Measurements from ENCODE around the gene ZSCAN16. TPM values are rescaled to one million over a fixed set of nuclear protein-coding genes. Genes with fewer than 3 reads are reported as not detected.
A peak's percentile ranks its signal among the peaks of the same experiment; 100 is the strongest.

Gene ZSCAN16
- total and polyA plus RNA-seq, 2 of the 13 experiments (the other 11 are each of a cell fraction or from before 2014, with no cell fraction given), result 5.7 to 12.7 TPM

- TF ChIP-seq ZNF281 (CRISPR knock-in tag; IDR thresholded peaks at IDR 0.05; ENCODE audit: borderline replicate concordance) (no peak), TRIM24 (CRISPR knock-in tag; IDR thresholded peaks at IDR 0.05) (no peak), REL (CRISPR knock-in tag; conservative IDR thresholded peaks at IDR 0.05) (no peak), ARID2 (CRISPR knock-in tag; IDR thresholded peaks at IDR 0.05; ENCODE audit: borderline replicate concordance) (no peak), RORA (CRISPR knock-in tag; IDR thresholded peaks at IDR 0.05) (no peak), JUN (CRISPR knock-in tag; IDR thresholded peaks at IDR 0.05) (no peak), ZNF782 (CRISPR knock-in tag; IDR thresholded peaks at IDR 0.05; ENCODE audit: borderline replicate concordance) (peak; percentile 71; the same call in 1 of the 2 replicates), NR0B2 (CRISPR knock-in tag; IDR thresholded peaks at IDR 0.05) (no peak), ZNF33B (CRISPR knock-in tag; IDR thresholded peaks at IDR 0.05) (peak; percentile 73; the same call in 1 of the 2 replicates), NFE2 (CRISPR knock-in tag; IDR thresholded peaks at IDR 0.05) (no peak), HES4 (CRISPR knock-in tag; IDR thresholded peaks at IDR 0.05; ENCODE audit: borderline replicate concordance) (peak; percentile 31; the same call in 1 of the 2 replicates), KLF13 (CRISPR knock-in tag; IDR thresholded peaks at IDR 0.05) (no peak), MAX (IDR thresholded peaks at IDR 0.05) (peak; percentile 63), SAFB2 (CRISPR knock-in tag; IDR thresholded peaks at IDR 0.05; ENCODE audit: borderline replicate concordance, low read depth) (no peak), ZNF879 (CRISPR knock-in tag; IDR thresholded peaks at IDR 0.05) (0 out of 2 replicates have a peak, but pooled peaks have one; percentile 43), HHEX (CRISPR knock-in tag; IDR thresholded peaks at IDR 0.05) (no peak), ZNF430 (CRISPR knock-in tag; IDR thresholded peaks at IDR 0.05) (peak; percentile 67), ZNF691 (CRISPR knock-in tag; IDR thresholded peaks at IDR 0.05; ENCODE audit: borderline replicate concordance, low read depth) (no peak; the same call in 1 of the 2 replicates), CHD2 (IDR thresholded peaks at IDR 0.05; ENCODE audit: low read depth, low read length) (no peak), PCBP1 (IDR thresholded peaks at IDR 0.05; ENCODE audit: borderline replicate concordance, low read depth, low read length) (no peak), PLRG1 (conservative IDR thresholded peaks at IDR 0.05) (no peak), ZMYM2 (CRISPR knock-in tag; IDR thresholded peaks at IDR 0.05) (no peak), ZNF704 (CRISPR knock-in tag; IDR thresholded peaks at IDR 0.05; ENCODE audit: borderline replicate concordance) (no peak; the same call in 1 of the 2 replicates), ZNF232 (CRISPR knock-in tag; IDR thresholded peaks at IDR 0.05; ENCODE audit: borderline replicate concordance) (peak; percentile 49; the same call in 1 of the 2 replicates), ZBTB1 (CRISPR knock-in tag; IDR thresholded peaks at IDR 0.05; ENCODE audit: borderline replicate concordance) (no peak), ZNF788 (CRISPR knock-in tag; IDR thresholded peaks at IDR 0.05; ENCODE audit: borderline replicate concordance) (peak; percentile 88)
Measured at GRCh38 chr6:28124350-28124970, at the start of gene ZSCAN16 (continued).
